Left colon (tissue), 2 donors: Measurements from ENCODE around the gene CARD6. TPM values are rescaled to one million over a fixed set of nuclear protein-coding genes. Genes with fewer than 3 reads are reported as not detected.
A peak's percentile ranks its signal among the peaks of the same experiment; 100 is the strongest.
"Not testable (repeated sequence)": the region's sequence is repeated elsewhere in the genome, so short reads cannot be mapped to it uniquely, and the experiment has no call there.

Experiments
- ATAC-seq: fragments of 200-7000 bp; cut with Tn5 transposase; one replicate; pipeline ENCODE4 v1.9.1; 2020; ENCODE audit warnings: mild to moderate bottlenecking, moderate library complexity
- DNase-seq, 2 donors: peaks; one replicate each; pipeline ENCODE4 v3.0.0-alpha.2; 2020
- intact Hi-C, 2 donors: fragments of 100-400 bp; cut with DNase I in 1 of 2; cut with micrococcal nuclease in 1 of 2; formaldehyde crosslinking; loops; one replicate each; pipeline versions ENCODE4 v1.11.2 to v1.14.0; 2022; cut with DNase I, micrococcal nuclease
- total RNA-seq, 2 donors: library from RNA; stranded (reverse); fragmentation: NEBNext Ultra II Directional; extraction: Animal tissue kit (Norgen Biotek cat#: 25700); gene quantifications; one replicate each; pipeline ENCODE4 v1.2.1, GENCODE V29; 2021
- donor health status: DM: no; HTN: no; CAD: no.
- donor health status: DM: yes; HTN: yes; CAD: no.

CARD6 gene
- total RNA-seq, 2 donors from 2014 or later = 1.9 to 3.5 TPM

DNA sequence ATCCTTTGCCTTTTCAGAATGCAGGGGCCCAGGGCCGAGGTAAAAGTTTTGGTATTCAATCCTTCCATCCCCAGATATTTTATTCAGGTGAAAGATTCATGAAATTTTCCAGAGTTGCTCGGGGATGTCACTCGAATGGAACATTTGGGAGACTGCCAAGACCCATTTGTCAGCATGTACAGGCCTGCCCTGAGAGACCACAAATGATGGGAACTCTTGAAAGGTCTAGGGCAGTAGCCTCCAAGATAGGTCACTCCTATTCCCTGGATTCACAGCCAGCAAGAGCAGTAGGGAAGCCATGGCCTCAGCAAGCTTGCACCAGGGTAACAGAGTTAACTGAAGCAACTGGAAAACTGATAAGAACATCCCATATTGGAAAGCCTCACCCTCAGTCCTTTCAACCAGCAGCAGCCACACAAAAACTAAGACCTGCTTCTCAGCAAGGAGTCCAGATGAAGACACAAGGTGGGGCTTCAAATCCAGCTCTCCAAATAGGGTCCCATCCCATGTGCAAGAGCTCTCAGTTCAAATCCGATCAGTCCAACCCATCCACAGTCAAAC is 12.5 kb downstream of the CARD6 start:
- intact Hi-C loops = no loop called here
- ATAC-seq = no peak
- DNase-seq = no peak

DNA sequence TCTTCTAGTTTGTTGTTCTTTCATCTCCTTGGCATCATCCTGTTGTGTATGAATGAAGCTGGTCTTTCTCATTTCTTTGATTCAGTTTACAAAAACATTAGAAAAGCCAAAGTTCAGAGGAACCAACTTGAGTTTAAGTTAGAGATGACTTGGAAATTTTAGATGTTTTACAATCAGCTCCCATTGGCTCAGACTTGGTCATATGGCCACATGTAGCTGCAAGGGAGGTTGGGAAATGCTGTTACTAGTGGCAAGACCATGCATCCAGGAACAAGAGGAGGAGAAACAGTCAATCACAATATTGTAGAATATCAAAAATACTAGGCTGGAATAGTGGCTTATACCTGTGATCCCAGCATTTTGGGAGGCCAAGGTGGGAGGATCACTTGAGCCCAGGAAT is 19.5 kb downstream of the CARD6 start:
- intact Hi-C loops = no loop called here

DNA sequence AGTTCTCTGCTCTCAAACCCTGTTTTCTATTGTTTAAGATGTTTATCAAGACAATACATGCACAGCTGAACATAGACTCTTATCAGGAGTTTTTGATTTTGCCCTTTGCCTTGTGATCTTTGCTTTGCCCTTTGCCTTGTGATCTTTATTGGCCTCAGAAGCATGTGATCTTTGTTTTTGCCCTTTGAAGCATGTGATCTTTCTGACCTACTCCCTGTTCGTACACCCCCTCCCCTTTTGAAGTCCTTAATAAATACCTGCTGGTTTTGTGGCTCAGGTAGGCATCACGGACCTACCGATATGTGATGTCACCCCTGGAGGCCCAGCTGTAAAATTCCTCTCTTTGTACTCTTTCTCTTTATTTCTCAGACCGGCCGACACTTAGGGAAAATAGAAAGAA is 23.8 kb downstream of the CARD6 start:
- intact Hi-C loops, DNase-seq, ATAC-seq: not testable (repeated sequence)

More for the DNA sequence above, 19.5 kb downstream of the CARD6 start:
- DNase-seq = no peak
- no peak for ATAC-seq

DNA sequence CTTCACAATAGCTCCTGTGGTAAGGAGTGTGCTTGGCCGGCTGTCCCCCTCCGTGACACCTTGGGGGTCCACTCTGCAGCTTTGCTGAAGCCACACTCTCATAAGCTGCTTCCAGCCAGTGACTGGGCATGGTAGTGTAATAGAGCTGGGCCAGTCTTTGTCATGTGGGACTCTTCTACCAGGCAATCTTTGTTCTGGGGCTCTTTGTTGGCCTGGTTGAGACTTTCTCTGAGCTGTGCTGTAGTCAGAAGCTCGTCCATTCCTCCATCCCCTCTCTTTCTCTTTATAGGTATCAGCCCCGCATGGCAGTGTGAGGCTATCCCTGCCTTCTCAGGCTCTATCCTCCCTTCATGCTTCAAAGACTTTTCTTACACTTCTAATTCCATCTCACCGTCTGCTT is 25.7 kb downstream of the CARD6 start:
- DNase-seq (no peak), ATAC-seq (no peak)
- intact Hi-C loops = no loop called here

DNA sequence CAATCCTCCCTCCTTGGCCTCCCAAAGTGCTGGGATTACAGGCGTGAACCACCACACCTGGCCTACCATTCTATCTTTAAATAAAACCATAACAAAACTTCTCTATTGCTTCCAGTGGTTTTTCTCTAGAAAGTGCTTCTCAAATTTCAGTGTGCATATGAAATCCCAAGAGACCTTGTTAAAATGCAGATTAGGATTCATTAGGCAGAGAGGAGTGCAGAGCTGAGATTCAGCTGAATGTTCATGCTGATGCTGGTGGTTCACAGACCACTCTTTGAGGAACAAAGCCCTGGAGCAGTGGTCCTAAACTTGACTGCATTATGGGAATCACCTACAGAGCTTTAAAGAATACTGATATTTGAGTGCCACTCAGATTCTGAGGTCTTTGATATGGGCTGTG is 28.2 kb downstream of the CARD6 start:
- ATAC-seq (no peak), DNase-seq (no peak)
- intact Hi-C loops = no loop called here

DNA sequence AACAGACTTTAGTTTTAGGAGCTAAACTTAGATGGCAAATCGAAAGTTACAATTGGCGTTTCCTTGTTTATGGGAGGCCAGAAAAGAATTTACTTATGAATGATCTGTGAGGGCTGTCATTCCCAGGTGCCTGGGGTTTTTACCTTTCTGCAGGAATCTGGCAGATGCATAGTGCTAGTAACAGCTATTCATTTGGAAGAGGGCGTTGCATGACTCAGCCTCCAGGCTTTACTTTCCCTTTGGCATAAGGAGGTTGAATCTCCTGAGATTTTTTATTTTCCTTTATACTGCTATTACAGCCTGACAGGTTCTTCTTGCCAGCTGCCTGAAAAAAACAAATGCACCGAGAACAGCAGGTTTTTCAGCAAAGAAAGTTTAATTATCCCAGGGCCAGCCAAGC is 30.0 kb downstream of the CARD6 start:
- no peak for ATAC-seq
- intact Hi-C loops = loop anchor here in 1 of 2 donors (10.0 kb wide), 2 partner anchors 116 to 1296 kb away; partner anchors contain the start of gene TTC33
- DNase-seq = no peak

DNA sequence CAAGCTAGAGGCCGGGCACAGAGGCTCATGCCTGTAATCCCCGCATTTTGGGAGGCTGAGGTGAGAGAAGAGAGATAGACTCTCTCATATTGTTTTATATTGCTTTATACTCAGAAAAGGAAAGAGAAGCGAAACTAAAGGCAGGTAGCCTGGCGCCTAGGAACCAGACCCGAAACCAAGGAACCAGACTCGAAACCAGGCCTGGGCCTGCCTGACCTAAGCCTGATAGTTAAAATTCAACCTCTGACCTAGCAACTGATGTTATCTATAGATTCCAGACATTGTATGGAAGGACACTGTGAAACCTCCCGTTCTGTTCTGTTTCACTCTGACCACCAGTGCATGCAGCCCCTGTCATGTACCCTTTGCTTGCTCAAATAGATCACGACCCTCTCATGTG is 31.1 kb downstream of the CARD6 start:
- ATAC-seq, DNase-seq: not testable (repeated sequence)
- intact Hi-C loops = loop anchor here in 1 of 2 donors (10.0 kb wide), 2 partner anchors 117 to 1297 kb away; partner anchors contain the start of gene TTC33

DNA sequence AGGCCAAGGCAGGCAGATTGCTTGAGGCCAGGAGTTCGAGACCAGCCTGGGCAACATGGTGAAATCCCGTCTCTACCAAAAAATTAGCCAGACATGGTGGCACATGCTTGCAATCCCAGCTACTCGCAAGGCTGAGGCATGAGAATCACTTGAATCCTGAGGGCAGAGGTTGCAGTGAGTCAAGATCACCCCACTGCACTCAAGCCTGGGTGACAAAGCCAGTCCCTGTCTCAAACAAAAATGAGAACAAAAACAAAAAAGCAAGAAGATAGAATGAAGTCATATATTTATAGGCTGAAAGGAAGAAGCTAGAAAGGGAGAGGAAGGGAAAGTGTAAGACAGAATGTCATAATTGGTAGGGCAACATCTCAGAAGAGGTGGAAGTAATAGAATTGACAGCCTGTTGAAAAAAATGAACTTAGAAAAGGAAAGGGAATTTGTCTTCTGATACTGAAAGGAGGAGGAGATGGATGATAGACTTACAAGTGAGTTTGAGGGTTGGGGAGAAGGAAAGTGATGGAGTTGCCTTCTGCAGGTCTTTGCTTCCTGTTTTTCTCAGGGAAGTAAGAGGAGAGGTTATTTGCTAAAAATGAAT is 32.2 kb downstream of the CARD6 start:
- intact Hi-C loops = loop anchor here in 1 of 2 donors (10.0 kb wide), 2 partner anchors 119 to 1299 kb away; partner anchors contain the start of gene TTC33
- DNase-seq = no peak
- no peak for ATAC-seq

DNA sequence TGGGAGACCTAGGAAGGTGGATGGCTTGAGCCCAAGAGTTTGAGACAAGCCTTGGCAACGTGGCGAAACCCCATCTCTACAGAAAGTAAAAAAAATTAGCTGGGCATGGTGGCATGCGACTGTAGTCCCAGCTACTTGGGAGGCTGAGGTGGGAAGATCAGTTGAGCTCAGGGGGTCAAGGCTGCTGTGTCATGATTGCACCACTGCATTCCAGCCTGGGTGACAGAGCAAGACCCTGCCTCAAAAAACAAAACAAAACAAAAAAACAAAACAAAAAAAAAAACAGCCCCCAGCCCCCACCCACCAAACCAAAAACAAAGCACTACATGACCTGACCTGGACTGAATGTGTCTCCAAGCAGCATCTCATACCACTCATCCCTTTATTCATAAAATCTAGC is 34.8 kb downstream of the CARD6 start:
- no peak for ATAC-seq
- intact Hi-C loops = loop anchor here in 1 of 2 donors (10.0 kb wide), 2 partner anchors 121 to 1301 kb away; partner anchors contain the start of gene TTC33

DNA sequence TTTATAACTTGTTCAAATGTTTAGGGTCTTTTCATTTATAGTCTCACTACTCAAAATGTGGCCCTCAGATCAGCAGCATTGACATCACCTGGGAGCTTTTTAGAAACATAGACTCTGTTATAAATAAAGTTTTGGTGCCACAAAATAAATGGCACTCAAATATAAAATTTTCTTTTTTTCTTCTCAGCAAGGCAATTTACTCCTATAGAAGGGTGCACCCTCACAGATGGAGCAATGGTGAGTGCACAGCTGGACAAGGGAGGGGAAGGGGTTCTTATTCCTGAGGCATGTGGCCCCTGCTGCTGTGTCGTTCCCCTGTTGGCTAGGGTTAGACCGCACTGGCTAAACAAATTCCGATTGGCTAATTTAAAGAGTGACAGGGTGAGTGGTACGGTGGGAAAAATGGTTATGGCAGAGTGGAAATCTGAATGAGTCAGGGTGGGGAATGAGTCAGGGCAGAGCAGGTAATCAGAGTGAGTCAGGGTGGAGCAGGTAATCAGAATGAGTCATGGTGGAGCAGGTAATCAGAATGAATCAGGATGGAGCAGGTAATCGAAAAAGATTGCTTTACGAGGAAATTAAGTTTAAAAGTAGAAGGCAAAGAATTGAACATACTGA is 36.3 kb downstream of the CARD6 start:
- ATAC-seq = peak; percentile 29
- intact Hi-C loops = loop anchor here in 1 of 2 donors (10.0 kb wide), 2 partner anchors 123 to 1303 kb away; partner anchors contain the start of gene TTC33
- no peak for DNase-seq

More for the DNA sequence above, 34.8 kb downstream of the CARD6 start:
- no peak for DNase-seq

DNA sequence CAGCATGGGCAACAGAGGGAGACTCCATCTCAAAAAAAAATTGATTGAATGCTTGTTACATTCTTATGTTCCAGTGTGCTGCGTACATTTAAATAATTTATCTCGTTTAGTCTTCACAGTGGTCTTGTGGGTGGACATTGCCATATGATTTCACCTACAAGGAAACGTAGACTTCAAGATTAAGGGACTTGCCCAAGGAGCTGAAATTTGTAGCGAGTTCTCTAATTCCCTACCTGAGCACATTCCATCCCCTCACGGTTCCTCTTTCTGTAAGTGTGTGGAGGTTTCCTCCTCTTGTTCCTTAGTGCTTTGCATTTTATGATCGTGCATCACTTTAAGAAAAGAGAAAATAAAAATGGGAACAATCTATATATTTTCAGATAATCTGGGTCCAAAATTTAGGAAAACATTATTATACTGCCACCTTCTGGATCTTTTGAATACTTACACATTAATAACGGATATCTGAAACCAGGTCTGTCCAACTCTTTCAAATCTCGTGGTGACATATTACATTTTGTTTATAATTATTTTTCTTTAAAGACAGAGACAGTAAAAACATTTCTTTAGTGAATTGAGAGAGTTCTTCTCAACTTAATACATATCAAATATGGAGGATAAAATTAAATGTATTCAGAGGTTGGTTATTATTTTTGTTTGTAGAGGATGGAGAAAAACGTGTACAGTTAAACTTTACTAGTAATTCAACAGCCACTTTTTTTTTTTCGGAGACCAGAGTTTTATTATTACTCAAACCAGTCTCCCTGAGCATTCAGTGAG is 38.2 kb downstream of the CARD6 start:
- intact Hi-C loops = loop anchor here in 1 of 2 donors (10.0 kb wide), 2 partner anchors 125 to 1305 kb away; partner anchors contain the start of gene TTC33
- DNase-seq (no peak), ATAC-seq (no peak)

DNA sequence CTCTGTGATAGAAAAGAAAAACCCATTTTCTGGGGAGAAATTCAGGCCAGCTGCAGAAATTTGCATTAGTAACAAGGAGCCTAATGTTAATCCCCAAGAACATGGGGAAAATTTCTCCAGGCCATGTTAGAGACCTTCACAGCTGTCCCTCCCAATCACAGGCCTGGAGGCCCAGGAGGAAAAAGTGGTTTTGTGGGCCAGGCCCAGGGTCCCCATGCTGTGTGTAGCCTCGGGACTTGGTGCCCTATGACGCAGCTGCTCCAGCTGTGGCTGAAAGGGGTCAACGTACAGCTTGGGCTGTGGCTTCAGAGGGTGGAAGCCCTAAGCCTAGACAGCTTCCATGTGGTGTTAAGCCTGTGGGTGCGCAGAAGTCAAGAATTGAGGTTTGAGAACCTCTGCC is 41.1 kb downstream of the CARD6 start:
- no peak for ATAC-seq
- intact Hi-C loops = no loop called here
- DNase-seq = no peak

DNA sequence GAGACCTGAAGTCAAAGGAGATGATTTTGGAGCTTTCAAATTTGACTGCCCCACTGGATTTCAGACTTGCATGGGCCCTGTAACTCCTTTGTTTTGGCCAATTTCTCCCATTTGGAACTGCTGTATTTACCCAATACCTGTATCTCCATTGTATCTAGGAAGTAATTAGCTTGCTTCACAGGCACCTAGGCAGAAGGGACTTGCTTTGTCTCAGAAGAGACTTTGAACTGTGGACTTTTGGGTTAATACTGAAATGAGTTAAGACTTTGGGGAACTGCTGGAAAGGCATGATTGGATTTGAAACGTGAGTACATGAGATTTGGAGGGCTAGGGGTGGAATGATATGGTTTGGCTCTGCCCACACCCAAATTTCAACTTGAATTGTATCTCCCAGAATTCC is 41.9 kb downstream of the CARD6 start:
- intact Hi-C loops, ATAC-seq, DNase-seq: not testable (repeated sequence)

DNA sequence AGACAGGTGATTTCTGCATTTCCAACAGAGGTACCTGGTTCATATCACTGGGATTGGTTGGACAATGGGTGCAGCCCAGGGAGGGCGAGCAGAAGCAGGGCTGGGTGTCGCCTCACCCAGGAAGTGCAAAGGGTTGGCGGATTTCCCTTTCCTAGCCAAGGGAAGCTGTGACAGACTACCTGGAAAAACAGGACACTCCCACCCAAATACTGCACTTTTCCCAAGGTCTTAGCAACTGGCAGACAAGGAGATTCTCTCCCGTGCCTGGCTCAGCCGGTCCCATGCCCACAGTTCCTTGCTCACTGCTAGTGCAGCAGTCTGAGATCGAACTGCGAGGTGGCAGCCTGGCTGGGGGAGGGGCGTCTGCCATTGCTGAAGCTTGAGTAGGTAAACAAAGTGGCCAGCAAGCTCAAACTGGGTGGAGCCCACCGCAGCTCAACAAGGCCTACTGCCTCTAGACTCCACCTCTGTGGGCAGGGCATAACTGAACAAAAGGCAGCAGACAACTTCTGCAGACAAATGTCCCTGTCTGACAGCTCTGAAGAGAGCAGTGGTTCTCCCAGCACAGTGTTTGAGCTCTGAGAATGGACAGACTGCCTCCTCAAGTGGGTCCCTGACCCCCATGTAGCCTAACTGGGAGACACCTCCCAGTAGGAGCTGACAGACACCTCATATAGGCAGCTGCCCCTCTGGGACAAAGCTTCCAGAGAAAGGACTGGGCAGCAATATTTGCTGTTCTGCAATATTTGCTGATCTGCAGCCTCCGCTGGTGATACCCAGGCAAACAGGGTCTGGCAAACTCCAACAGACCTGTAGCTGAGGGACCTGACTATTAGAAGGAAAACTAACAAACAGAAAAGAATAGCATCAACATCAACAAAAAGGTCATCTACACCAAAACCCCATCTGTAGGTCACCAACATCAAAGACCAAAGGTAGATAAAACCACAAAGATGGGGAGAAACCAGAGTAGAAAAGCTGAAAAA is 54.6 kb downstream of the CARD6 start:
- intact Hi-C loops, ATAC-seq: not testable (repeated sequence)
- peak in 1 of 2 donors; percentile 10 for DNase-seq

DNA sequence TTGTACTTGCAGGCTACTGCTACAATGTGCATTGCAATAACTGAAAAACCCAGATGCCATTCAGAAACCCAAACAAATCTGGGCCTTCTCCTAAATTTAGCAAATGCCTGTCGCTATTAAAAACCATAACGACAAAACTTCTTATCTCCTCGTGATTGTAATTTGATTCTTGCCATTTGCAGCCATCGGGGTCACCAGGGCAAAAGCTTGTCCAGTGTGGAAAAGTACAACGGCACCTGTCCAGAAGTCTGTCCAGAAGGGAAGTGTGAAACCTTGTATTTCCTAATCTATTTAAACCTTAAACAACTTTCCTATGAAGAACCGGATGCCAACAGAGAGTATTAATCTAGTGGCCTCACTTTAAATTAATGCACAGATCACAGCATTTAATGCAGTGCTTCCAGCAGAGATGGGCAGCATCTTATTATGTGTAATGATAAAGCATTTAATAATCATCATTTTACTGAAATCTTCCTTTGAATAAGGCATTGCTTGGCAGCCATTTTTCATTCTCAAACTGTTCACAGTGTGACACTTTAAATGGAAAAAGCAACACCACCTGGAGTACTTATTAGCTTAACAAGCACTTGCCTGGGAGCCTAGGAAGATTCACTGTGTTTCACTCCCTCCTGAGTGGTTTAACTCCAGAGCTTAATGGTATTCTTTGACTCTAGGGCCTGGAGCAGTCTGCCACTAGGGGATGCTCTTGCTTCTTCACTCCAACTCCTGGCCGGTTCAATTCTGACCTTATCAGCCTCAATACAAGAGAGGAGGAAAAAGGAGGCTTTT is 63.2 kb downstream of the CARD6 start:
- intact Hi-C loops = no loop called here
- DNase-seq (peak; percentile 54 to 61), ATAC-seq (peak; percentile 89)

DNA sequence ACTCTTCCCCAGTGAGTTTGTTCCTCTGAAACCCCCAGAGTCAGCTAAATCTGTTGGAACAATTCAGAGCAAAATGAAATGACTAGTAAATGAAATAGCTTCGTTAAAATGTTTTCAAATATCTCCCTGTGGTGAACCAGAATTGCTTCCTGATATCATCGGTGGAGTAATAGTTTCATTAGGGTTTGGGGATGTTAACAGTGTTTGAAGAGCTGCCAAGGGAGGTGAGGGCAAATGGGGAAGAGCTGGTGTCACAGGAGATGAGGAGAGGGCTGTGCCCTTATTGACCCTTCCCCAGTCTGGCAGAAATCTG is 63.8 kb downstream of the CARD6 start:
- ATAC-seq = no peak
- DNase-seq = no peak
- intact Hi-C loops = no loop called here

DNA sequence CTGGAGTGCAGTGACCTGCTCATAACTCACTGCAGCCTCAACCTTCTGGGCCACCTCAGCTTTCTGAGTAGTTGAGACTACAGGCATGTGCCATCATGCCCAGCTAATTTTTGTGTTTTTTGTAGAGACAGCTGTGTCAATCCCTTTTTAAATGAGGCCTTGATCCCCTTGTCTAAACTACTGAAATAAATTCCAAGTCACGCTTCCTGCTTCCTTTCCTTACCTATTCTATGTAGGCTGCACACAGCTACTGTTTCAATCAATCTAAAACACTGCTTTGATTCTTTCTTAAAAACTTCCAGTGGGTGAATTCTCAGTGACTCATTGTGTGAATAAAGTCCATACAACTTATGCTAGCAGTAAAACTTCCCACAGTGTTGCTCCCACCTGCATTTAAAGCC is 65.2 kb downstream of the CARD6 start:
- intact Hi-C loops = no loop called here
- ATAC-seq (peak; percentile 60), DNase-seq (no peak)
